HCEC 1CT (cell line): ENCODE measurements around the gene CDH23.

Experiments
- DNase-seq: peaks from one replicate; pipeline ENCODE4 v3.0.0-alpha.2; 2017

Gene CDH23

DNA sequence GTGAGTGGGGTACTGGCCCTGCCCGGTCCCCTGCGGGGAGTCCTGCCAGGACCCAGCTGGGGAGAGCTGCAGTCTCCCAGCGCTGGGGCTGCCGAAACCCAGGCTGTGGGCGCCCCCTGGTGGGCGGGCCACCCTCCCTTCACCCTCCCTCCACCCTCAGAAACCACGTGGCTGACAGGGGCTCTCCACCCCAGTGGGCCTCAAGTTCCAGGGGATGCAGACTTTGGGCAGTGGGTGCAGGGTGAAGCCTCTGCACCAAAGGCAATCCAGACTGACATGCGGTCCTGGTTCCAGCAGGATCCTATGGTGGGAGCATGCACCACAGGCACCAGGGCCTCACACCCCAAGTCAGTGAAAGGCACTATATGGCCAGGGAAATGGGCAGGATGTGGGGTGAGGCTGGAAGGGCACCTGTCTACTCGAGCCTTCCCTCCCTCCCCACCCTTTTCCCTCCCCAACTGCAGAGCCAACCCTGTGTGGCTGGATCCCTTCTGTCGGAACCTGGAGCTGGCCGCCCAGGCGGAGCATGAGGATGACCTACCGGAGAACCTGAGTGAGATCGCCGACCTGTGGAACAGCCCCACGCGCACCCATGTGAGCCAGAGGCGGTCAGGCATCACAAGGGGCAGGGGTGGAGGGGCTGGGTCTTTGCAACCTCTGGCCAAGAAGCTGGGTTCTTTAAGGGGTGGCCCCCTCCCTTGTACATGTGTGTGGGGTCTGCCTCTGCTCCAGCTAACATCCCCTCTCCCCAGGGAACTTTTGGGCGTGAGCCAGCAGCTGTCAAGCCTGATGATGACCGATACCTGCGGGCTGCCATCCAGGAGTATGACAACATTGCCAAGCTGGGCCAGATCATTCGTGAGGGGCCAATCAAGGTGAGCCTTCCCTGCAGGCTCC is 415.5 kb downstream of the CDH23 start:
- peak; percentile 42 for DNase-seq

DNA sequence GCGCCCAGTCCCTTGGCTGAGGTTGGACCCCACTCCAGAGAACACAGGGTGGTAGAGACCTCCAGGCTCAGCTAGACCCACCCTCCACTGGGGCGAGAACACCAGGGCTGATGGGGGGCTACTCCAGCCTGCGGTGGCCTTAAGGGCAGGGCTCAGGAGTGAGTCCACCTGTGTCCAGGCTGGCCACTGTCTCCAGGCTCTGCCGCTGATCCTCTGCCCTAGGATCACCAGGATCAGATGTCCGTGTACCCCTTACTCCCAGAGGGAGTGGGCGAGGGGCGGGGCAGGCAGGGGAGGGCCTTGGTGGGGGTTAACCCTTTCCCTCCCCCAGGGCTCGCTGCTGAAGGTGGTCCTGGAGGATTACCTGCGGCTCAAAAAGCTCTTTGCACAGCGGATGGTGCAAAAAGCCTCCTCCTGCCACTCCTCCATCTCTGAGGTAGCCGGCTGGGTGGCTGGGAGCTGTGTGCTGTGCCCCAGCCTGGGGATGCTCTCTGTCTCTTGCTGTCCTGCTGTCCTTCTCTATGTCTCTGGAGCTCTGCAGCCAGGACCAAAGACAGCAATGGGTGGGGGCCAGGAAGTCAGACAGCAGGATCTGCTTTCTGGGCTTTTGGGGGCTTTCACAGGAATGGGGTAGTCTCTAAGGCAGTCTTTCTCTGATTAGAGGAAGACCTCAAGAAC is 416.3 kb downstream of the CDH23 start:
- DNase-seq: no peak

DNA sequence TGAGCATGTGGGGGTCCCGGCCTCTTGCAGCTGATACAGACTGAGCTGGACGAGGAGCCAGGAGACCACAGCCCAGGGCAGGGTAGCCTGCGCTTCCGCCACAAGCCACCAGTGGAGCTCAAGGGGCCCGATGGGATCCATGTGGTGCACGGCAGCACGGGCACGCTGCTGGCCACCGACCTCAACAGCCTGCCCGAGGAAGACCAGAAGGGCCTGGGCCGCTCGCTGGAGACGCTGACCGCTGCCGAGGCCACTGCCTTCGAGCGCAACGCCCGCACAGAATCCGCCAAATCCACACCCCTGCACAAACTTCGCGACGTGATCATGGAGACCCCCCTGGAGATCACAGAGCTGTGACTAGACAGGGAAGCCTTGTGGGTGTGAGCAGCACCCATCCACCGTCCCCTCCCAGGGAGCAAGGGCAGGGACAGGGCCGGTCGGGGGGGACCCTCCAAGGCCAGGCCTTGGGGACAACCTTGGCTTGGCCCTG is 418.2 kb downstream of the CDH23 start:
- no peak for DNase-seq

DNA sequence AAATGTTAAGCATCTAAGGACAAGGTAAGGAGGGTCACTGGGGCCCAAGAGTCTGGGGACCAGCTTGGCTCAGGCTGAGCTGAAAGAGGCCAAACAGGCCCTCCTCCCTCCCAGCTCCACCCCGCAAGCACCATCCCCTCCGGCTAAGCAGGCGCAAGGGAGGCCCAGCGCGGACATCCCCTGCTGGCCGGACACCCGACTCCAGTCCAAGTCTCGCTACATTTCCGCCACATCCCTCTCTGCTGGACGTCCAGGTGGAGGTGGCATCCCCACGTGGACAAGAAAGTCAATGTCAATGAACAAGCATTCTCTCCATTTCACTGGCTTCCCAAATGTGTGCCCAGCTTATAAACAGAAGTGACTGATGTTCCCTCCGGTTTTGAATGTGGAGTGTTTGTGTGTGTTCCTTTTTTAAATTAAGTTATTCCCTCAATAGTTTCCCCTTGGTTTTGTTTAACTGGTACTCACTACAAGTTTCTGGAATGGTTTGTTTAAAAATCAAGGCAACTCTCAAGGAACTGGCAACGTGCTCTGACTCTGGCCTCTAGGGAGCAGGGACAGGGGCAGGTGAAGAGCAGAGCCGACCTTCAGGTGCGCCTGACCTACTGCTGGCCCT is 418.9 kb downstream of the CDH23 start:
- no peak for DNase-seq

DNA sequence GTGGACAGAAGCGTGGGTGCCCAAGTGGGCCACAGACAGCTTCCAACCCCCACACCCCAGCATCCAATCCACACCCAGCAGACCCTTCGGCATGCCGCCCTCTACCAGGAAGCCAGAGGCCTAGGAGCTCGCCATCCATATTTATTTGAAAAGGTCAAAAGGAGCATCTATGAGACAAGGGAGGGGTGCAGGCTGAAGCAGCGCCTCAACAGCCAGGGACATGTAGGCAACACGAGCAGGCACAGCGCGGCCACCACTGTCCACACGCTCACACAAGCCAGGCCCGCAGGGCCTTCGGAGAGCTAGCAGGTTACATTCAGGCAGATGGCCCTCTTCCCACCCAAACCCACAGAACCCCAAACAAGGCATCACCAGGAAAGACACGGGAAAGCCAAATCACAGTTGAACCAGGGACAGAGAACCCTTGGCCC is 419.7 kb downstream of the CDH23 start:
- no peak for DNase-seq

DNA sequence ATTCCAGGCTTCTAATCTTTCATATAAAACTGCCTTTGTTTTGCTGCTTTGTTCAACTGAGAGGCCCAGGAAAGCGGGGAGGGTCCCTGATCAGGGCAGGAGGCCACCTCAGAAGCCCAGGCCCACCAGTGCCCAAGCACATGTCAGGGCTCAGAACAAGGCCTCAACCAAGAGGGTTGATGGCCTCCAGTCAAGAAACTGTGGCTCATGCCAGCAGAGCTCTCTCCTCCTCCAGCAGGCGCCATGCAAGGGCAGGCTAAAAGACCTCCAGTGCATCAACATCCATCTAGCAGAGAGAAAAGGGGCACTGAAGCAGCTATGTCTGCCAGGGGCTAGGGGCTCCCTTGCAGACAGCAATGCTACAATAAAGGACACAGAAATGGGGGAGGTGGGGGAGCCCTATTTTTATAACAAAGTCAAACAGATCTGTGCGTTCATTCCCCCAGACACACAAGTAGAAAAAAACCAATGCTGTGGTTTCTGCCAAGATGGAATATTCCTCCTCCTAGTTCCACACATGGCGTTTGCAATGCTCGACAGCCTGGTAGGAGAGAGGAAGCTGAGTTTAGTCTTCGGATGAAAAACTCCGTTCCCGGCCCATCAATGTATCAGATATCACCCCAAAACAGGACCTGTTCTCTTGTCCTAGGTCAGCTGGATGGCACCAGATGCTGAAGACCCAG is 420.4 kb downstream of the CDH23 start:
- no peak for DNase-seq

DNA sequence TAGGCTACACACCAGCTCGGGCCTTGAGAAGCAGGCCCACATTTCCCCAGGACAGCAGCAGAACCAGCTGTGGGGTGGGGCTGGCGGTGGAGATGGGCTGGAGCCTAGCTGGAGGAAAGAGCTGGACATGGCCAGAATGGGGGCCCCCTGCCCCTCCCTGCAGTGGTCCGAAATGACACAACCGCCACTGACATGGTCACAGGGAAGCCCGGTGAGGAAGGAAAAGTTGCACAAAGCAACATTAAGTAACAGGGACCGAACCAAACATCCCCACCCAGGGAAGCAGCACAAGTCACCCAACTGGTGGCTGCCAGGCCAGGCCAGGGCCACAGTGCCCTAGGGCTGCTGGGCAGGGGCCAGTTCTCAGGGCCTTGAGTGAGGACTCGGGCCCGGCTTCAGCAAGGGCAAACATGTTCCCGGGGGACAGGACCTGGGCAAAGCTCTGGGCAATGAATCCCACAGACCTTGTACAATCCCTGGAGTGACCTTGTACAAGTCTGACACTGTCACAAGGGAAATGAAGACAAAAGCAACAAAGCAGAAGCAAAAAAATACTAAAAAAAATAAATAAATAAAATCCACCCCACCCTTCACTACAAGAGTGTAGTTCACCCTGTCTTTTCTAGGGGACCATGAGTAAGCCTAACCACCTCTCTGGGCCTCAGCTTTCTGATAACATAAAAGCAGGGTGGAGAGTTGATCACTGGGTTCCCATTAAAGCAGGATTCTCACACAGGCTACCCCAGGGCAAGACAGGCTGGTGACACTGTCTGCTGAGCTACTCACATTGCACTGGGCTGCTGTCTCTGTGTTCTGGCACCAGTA is 421.3 kb downstream of the CDH23 start:
- DNase-seq: no peak

DNA sequence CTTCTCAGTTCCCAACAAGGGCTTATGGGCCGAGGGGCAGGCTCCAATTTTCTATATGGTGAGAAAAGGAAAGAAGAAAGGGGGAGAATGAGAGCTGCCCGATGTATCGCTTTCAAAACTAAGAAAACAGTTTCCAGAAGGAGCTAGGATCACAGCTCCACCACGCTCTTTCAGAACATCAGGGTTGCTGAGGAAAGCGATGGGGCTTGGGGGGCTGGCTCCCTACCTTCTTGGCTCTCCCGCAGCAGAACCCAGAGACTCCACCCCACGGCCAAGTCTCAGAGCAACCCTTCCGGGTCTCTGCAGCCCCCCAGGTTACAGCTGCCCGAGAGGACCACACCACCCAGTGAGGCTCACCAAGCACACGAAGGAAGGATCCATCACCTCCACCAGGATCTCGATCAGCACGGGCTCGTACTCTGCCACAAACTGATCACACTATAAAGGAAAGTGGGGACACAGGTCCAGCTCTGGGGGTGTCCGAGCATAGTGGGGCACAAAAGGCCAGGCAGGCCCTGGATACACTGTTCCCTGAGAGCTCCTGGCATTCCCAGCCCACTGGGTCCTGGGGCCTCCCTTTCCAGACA is 422.0 kb downstream of the CDH23 start:
- no peak for DNase-seq

DNA sequence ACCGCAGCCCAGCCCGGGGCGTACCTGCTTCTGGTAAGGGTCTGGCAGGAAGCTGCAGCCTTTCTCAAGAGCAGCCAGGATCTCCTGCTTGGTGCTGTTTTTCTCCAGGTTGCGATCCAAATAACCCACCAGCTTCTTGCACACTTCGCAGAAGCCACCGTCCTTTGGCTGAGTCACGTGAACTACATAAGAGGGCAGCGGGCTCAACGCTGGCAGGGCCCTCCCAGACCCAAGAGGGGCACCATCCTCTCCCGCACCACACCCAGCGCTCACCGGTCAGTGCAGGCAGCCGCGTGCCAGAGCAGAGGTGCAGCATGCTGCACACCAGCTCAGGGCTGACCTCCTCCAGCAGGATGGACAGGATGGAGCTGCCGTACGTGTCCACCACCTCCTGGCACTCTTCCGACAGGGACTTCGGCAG is 422.7 kb downstream of the CDH23 start:
- no peak for DNase-seq

DNA sequence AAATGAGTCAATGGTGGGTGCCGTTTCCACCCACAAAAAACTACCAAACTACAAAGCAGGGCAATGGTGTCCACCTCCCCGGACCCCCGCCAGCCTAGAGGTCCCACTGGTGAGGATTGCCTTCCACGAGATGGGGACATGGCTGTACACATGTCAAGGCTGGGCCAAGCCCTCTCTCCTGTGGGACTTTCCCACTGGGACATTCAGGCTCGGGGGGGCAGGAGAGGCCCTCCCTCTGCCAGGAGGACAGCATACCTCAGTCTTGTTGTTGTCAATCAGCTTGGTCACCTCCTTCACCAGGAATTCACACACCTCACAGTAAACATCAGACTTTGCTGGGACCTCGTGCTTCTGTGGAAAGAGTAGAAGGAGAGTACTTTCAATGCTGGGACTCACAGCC is 423.3 kb downstream of the CDH23 start:
- no peak for DNase-seq

DNA sequence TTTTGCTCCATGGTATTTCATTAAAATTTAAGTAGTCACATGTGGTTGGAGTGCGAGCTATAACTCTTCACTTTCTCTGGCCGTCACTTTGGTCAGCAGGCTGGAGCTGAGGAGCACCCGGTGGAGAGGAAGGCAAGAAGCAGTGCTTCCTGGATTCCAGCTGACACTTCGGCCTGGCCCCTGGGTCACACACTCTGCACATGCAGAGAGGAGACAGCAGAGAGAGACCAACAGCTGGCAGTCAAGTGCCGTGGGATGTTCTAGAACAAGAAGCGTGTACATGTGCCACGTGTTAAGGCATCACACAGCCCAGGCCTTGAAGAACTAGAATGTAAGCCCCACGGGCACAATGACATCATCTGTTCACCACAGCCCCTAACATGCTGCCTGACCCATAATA is 424.2 kb downstream of the CDH23 start:
- no peak for DNase-seq

DNA sequence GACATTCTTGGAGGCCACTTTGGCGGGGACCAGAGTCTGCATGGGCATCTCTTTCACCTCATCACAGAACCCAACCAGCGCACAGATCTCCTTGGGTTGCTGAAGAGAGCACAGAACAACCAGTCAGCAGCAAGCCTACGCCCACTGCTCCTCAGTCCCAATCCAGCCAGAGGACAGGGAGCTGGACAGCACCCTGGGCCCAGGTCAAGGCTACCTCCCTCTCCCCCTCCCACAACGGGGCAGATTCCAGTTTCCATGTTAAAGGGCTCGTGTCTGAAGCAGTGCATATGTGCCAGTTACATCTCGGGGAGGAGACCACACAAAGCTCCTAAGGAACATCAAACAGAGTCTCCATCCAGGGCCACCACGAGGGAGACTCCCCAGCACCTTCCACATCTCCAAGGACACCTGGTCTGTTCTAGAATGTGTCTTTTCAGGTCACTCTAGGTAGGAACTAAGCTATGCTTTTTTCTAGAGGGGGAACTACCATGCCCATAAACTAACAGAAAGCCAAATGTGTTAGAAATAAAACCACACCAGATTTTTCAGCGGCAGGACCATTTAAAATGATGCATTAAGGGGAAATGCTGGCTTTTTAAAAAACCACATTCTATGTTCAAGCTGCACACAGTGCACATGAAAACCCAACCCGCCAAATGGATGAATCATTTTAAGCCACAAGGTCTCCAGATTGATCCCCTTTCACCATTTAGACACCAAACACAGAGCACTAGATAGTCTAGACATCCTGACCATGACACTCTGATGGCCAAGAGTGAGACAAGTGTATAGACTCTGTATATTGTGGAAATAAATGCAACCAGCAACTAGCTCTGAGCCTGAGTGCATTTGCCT is 425.4 kb downstream of the CDH23 start:
- peak; percentile 36 for DNase-seq

DNA sequence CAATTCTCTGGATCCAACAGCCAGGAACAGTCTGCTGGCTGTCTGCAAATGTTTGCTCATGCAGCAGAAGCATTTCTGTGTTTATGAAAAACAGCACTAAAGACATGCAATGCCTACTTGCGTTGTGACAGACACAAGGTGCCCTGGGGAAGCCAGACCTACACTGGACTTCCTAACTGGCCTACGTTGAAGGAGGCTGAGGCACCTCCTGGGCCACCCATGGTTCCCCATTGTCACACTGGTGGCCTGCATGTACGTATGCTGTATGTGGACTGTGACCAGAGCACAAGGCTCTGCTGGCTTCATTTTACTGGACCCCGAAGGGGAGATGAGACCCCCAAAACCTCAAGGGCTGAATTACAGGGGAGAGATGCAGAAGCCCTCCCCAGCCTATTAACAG is 426.6 kb downstream of the CDH23 start:
- no peak for DNase-seq

DNA sequence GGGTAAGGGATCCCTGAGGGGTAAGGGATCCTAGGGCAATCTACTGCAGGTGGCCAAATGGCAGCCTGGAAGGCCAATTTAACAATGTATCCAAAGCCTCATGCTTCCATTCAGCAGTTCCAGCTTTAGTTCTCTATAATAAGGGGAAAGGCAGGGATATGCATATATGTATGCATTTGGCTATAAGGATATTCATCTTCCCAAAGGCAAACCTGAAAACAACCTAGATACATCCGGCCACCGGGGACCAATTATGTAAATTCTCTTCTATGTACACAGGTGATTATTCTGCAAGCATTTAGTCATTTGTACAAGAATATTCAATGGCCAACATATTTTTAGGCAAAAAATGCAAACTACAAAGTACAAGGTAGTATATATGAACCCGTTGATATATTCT is 427.6 kb downstream of the CDH23 start:
- no peak for DNase-seq

DNA sequence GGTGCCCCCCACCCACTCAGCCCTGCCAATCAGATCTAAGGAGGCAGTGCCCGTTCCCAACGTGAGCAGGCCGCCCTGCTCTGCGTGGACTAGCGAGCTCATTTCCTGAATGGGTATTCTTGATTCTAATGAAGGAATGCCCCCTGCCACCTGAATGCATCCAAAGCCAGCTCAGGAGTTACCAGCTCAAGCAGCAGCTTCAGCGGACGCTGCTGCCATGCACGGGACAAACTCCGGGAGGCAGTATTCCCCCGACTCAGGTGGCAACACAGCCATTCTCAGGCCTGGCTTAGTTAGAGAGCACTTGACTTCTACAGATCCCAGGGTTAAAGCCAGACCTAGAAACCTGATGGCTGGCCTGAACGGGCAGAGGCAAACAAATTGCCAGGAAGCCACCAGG is 428.5 kb downstream of the CDH23 start:
- no peak for DNase-seq

DNA sequence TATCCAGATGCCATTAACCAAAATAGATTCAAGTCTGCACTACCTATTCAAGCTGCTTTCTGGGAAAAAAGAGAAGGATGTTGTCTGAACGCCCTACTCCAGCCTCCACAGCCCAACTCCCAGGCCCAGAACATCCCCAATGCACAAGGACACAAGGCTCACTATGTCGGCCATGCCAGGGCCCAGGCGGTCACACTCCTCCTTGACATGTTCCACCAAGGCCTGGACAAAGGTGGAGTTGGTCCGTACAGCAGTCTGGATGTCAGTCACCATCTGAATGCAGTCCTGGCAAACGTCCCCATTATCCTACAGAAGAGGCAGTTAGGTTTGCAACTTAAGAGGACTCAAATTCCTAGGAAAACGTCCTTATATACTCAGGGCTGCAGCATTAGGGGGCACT is 431.1 kb downstream of the CDH23 start:
- no peak for DNase-seq

DNA sequence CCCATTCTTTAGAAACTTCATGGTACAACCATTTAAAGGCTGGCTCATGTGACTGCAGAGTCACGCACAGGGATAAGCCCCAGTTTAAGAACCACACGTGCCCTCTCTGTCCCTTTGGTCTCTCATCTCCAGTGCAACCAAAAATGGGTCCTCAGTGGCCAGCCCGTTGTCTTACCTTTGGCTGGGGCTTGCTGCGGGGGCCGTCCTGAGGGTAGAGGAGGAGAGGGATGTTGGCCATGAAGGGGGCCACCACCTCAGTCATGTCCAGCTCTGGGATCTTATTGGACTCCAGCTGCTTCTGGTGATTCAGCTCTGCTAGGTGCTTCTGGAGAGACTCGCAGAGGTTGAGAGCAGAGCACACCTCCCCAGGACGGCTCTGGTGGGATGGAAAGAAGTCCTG is 432.0 kb downstream of the CDH23 start:
- no peak for DNase-seq

DNA sequence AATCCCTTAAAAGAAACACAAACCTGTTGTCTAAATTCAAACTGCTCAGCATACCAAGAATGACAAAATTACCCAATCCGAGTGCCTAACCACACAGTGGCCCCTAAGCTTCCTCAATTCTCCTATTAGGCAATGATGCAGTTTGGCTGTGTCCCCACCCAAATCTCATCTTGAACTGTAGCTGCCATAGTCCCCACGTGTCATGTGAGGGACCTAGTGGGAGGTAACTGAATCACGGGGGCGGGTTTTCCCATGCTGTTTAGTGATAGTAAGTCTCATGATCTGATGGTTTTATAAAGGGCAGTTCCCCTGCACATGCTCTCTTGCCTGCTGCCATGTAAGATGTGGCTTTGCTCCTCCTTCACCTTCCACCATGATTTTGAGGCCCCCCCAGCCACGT is 432.5 kb downstream of the CDH23 start:
- no peak for DNase-seq

DNA sequence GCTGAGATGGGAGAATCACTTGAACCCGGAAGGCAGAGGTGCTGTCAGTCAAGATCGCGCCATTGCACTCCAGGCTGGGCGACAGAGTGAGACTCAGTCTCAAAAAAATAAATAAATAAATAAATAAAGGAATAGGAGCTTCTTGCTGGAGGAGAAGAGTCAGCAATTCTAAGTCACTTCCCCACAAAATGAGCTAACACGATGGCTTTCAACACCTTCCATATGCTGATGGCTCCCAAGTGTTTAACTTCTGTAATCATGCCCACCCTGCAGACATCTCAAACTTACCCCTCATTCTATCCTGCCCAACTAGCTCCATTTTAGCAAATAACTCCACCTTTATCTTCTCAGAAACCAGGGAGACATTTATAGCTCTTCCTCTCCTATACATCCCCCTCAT is 433.2 kb downstream of the CDH23 start:
- DNase-seq: no peak

DNA sequence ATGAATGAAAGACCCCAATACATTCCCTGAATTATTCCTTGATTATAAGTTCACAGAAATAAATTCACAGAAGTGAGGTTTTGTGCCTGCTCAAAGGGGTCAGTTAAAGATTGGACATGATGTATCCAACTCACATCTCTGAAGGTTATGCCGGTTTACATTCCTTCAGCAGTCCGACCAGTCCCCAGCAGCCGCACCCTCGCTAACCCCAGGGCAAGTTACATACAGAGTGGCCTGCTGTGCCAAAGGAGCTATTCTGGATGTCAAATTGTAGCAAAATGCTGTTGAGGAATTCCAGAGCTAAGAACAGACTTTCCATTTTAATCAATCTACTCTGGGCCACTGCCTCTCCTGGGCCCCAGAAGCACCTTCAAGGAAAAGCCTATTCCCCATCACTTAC is 434.0 kb downstream of the CDH23 start:
- no peak for DNase-seq
